DOHH2 (cell line): ENCODE measurements around the gene ABCG1.

Experiments used
- H3F3A ChIP-seq: fragments of 200-600 bp; sonication (generic), shearing (Covaris generic); 2 replicates; pipeline ENCODE4 v1.6.0; 2016; ENCODE audit warnings: antibody characterized with exemption, mild to moderate bottlenecking; ENCODE audit not compliant: control insufficient read depth, insufficient read depth
- H3K27ac ChIP-seq: fragments of 200-600 bp; sonication (generic); 2 replicates; pipeline ENCODE4 v1.5.1; 2014; ENCODE audit warnings: low read depth, mild to moderate bottlenecking, low read length, moderate library complexity
- H3K27me3 ChIP-seq: fragments of 200-600 bp; sonication (generic); 2 replicates; pipeline ENCODE4 v1.6.1; 2014; ENCODE audit warnings: mild to moderate bottlenecking, low read length, mixed read lengths; ENCODE audit not compliant: control insufficient read depth
- H3K36me3 ChIP-seq: fragments of 200-600 bp; sonication (generic); 2 replicates; pipeline ENCODE4 v1.6.1; 2014; ENCODE audit warnings: mild to moderate bottlenecking, low read length, moderate library complexity, mixed read lengths; ENCODE audit not compliant: control insufficient read depth
- H3K4me1 ChIP-seq: fragments of 200-600 bp; sonication (generic); 2 replicates; pipeline ENCODE4 v1.6.1; 2014; ENCODE audit warnings: mild to moderate bottlenecking, low read length, mixed read lengths; ENCODE audit not compliant: control insufficient read depth
- H3K4me2 ChIP-seq: fragments of 200-600 bp; sonication (generic); 2 replicates; pipeline ENCODE4 v1.6.0; 2014; ENCODE audit warnings: mild to moderate bottlenecking, low read length, moderate library complexity
- H3K4me3 ChIP-seq: fragments of 200-600 bp; sonication (generic); 2 replicates; pipeline ENCODE4 v1.5.1; 2014; ENCODE audit warnings: mild to moderate bottlenecking, low read length, mixed read lengths
- H3K79me2 ChIP-seq: fragments of 200-600 bp; sonication (generic); 2 replicates; pipeline ENCODE4 v1.6.1; 2014; ENCODE audit warnings: mild to moderate bottlenecking, low read length, mixed read lengths; ENCODE audit not compliant: control insufficient read depth
- H3K9me2 ChIP-seq: fragments of 200-600 bp; sonication (generic); replicated peaks from 2 replicates; pipeline ENCODE4 v1.6.1; 2014; ENCODE audit warnings: mild to moderate bottlenecking, low read length, mixed read lengths; ENCODE audit not compliant: control insufficient read depth
- H3K9me3 ChIP-seq: fragments of 200-600 bp; sonication (generic); 2 replicates; pipeline ENCODE4 v1.6.1; 2014; ENCODE audit warnings: antibody characterized with exemption, low read length, mixed read lengths; ENCODE audit not compliant: control insufficient read depth, insufficient read depth
- H4K20me1 ChIP-seq: fragments of 200-600 bp; sonication (generic); 2 replicates; pipeline ENCODE4 v1.6.0; 2014; ENCODE audit warnings: low read depth, mild to moderate bottlenecking, antibody characterized with exemption, low read length, moderate library complexity; ENCODE audit not compliant: control insufficient read depth, insufficient read depth
- CTCF ChIP-seq: fragments of 200-600 bp; sonication (generic); IDR thresholded peaks from one replicate; pipeline ENCODE4 v1.5.1; 2014; ENCODE audit warnings: antibody characterized with exemption, mild to moderate bottlenecking, low read depth, low read length; ENCODE audit not compliant: poor library complexity, severe bottlenecking
- EZH2phosphoT487 ChIP-seq: fragments of 200-600 bp; sonication (generic); IDR thresholded peaks from 2 replicates; pipeline ENCODE4 v1.6.1; 2017; ENCODE audit warnings: borderline replicate concordance, mild to moderate bottlenecking, antibody characterized with exemption, low read length, moderate library complexity, mixed read lengths

The ABCG1 gene

DNA sequence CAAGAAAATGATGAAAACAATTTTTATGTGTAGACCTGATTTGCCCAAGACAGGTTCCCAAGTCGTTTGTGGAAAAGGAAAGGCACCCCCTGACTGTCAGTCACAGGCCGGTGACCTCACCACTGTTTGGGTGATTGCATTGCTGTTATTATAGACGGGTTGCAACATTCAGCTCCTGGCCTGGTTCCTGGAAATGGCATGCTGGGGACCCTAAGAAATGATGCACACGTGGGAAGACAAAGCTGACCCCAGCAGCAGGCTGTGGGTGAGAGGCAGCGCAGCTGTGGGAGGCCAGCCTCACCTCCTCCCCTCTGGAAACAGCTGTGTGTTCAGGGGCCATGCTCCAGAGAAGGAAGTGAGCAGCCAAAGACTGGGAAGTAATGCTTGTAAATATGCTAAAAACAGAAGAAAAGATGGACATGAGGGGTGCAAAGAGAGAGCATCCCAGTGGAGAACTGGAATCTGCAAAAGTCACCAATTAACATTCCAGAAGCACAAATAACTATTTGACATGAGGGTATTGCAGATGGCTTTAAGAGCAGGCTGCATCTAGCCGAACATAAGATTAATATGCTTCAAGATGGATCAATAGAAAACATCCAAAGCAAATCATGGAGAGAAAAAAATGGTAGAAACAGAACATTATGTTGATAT, 23.4 kb upstream of the ABCG1 start:
- Histone ChIP-seq H3K4me1 (peaks cover 33% of the 10 kb centered on the region), H3K9me3 (no peaks in the 10 kb centered on the region)

DNA sequence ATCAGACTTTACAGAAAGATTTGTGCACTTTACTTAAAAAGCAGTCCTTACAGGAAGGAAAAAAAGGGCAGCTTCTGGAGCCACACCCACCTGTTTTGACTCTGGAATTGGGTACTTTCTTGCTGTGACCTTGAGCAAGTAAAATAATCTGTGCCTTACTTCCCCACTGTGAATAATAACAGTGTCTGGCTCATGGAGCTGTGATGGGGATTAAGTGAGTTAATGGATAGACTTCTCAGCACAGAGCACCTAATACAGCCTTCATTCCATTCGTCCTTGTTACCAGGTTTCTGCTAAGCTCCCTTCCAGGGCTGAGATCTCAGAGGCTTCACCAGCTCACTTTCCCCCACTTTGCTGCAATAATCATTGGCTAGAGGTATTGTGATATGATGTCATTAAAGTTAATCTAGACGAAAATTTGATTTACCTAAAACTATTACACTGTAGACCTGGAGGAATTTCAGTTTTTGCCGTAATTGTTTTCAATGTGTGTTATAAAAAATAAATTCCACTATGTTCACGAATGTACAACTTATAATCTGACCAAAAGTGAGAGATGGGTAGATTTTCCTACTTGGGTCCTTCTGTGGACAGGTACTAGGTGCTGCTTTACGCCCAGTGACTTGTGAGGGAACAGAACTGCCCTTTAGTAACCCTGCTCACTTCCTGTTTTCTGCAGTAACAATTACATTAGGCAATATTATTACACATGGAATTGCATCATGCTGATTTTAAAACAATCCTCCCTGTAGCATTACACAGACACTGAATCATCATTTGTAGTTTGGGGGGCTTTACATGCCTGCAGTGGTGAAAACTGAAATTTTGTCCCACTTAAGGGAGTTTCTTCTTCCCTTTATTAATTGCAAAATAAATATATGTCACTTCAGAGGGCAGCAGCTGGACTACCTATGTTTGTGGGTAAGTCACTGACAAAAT, 19.7 kb upstream of the ABCG1 start:
- Histone ChIP-seq H3K36me3 (no peaks in the 10 kb centered on the region), H3K4me1 (peaks cover 33% of the 10 kb centered on the region), H3K27ac (no peak overlapping the region), H3K9me2 (no peaks in the 10 kb centered on the region), H3F3A (no peaks in the 10 kb centered on the region), H3K4me3 (peak overlapping the region; percentile 6; the same call in 1 of the 2 replicates), H3K79me2 (no peaks in the 10 kb centered on the region), H4K20me1 (no peaks in the 10 kb centered on the region), H3K4me2 (peak overlapping the region; percentile 50), H3K9me3 (no peaks in the 10 kb centered on the region), H3K27me3 (no peaks in the 10 kb centered on the region)
- no peak for TF ChIP-seq EZH2phosphoT487
- TF ChIP-seq CTCF: no peak

More for the DNA sequence above, 23.4 kb upstream of the ABCG1 start:
- Histone ChIP-seq H3K27ac (no peak overlapping the region), H3K4me2 (no peak overlapping the region), H3K4me3 (no peak overlapping the region), H4K20me1 (no peaks in the 10 kb centered on the region), H3K27me3 (no peaks in the 10 kb centered on the region), H3F3A (no peaks in the 10 kb centered on the region), H3K79me2 (no peaks in the 10 kb centered on the region), H3K36me3 (no peaks in the 10 kb centered on the region), H3K9me2 (no peaks in the 10 kb centered on the region)
- TF ChIP-seq CTCF (no peak), EZH2phosphoT487 (no peak)

DNA sequence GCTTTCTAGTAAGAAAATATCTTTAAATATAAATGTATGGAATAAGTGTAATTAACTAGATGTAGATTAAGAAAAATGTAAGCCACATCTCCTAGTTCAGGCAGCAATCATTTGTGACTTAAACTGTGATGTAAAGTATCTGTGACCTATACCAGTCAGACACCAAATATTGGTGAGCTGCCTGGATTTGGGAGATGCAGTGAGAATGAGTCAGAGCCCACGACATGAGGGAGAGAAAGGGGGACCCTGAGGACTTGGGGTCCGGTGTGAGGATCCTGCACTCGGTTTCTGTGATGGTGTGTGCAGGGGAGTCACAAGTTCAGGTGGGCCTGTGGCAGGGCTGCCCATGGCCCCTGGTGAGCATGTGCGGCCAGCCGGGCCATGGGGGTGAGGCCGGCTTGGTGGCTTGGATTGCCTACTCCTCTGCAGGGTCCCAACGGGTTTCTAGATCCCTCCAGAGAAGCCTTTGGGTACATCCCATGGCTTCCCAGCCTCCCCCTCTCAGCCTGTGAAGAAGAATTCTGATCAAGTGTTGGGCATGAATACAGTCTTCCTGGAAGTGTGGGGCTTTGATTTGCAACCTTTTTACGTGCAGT, 19.0 kb upstream of the ABCG1 start:
- Histone ChIP-seq H3K79me2 (no peaks in the 10 kb centered on the region), H4K20me1 (no peaks in the 10 kb centered on the region), H3K27me3 (no peaks in the 10 kb centered on the region), H3K4me1 (peaks cover 31% of the 10 kb centered on the region), H3K9me2 (no peaks in the 10 kb centered on the region), H3K9me3 (no peaks in the 10 kb centered on the region), H3K4me2 (peak overlapping the region; percentile 50), H3K36me3 (no peaks in the 10 kb centered on the region), H3F3A (no peaks in the 10 kb centered on the region), H3K27ac (no peak overlapping the region), H3K4me3 (no peak overlapping the region)
- TF ChIP-seq CTCF (no peak), EZH2phosphoT487 (no peak)
